Measurements from ENCODE around the gene HNF1A.

HNF1A gene

GRCh38 chr12:120932058-120932457 is 46.3 kb upstream of the HNF1A start:
- no peak overlapping the region for H2BK15ac ChIP-seq (ENCODE audit: low read length)
- no peak overlapping the region for H3K23ac ChIP-seq (ENCODE audit: low read depth, low read length, poor library complexity)
- H2AFZ ChIP-seq (ENCODE audit: low read length), result no peak overlapping the region
- no peaks in the 10 kb centered on the region for H3K36me3 ChIP-seq (replicated peaks in 1 of 2; ENCODE audit: control insufficient read depth in 2 of 2, insufficient read depth in 2 of 2, low read length in 2 of 2)
- H3K9me3 ChIP-seq (replicated peaks in 1 of 2; ENCODE audit: control insufficient read depth in 2 of 2, insufficient read depth in 1 of 2, low read depth in 1 of 2, low read length in 2 of 2), result no peaks in the 10 kb centered on the region
- H3K4me1 ChIP-seq (ENCODE audit: control insufficient read depth in 2 of 2, insufficient read depth in 1 of 2, low read depth in 1 of 2, low read length in 2 of 2), result peaks cover under 1 to 1% of the 10 kb centered on the region in 2 donors
- no peak overlapping the region for H3K4ac ChIP-seq (ENCODE audit: low read length)
- H3K27ac ChIP-seq (replicated peaks; ENCODE audit: low read length), result no peak overlapping the region
- H3K9ac ChIP-seq (ENCODE audit: low read depth, low read length, poor library complexity), result no peak overlapping the region
- no peak for DNase-seq (ENCODE audit: low spot score)
- H3K27me3 ChIP-seq (ENCODE audit: control insufficient read depth in 3 of 3, insufficient read depth in 3 of 3, low read depth in 1 of 3, low read length in 3 of 3), result peaks cover 0 to 1% (median 0%) of the 10 kb centered on the region in 3 experiments
- no peak overlapping the region for H3K4me2 ChIP-seq (ENCODE audit: insufficient read depth, low read length, poor library complexity, severe bottlenecking)
- H2BK5ac ChIP-seq (ENCODE audit: low read length), result no peak overlapping the region
- H2AK5ac ChIP-seq (ENCODE audit: low read depth, low read length), result no peak overlapping the region
- no CpG with 5 or more reads among the region's 7 CpGs for WGBS, 2 donors (ENCODE audit: extremely low coverage in 2 of 2, insufficient read length in 2 of 2, insufficient replicate concordance in 1 of 2)
- no peak overlapping the region for H3K14ac ChIP-seq (ENCODE audit: low read length)
- no peak overlapping the region for H3K4me3 ChIP-seq (ENCODE audit: low read length in 2 of 2)
- no peak overlapping the region for H2BK12ac ChIP-seq (ENCODE audit: low read length)
- H4K8ac ChIP-seq (ENCODE audit: low read depth, low read length), result no peak overlapping the region
- H3K79me1 ChIP-seq (ENCODE audit: low read depth, low read length), result peaks cover 2% of the 10 kb centered on the region
- H3K18ac ChIP-seq (ENCODE audit: low read length), result no peak overlapping the region
- no peak overlapping the region for H2BK120ac ChIP-seq (ENCODE audit: low read depth, low read length)
- H4K91ac ChIP-seq (ENCODE audit: low read depth, low read length, poor library complexity), result no peak overlapping the region

- WGBS, 2 donors (ENCODE audit: extremely low coverage in 2 of 2, insufficient read length in 2 of 2, insufficient replicate concordance in 1 of 2), result no CpG with 5 or more reads among the region's 9 CpGs
Measured at GRCh38 chr12:120932956-120933526, 45.3 kb upstream of the HNF1A start.

GRCh38 chr12:120933786-120934185 is 44.6 kb upstream of the HNF1A start:
- Histone ChIP-seq H3K14ac (ENCODE audit: low read length) (no peak overlapping the region), H2AK5ac (ENCODE audit: low read depth, low read length) (no peak overlapping the region), H3K23ac (ENCODE audit: low read depth, low read length, poor library complexity) (no peak overlapping the region), H2BK120ac (ENCODE audit: low read depth, low read length) (no peak overlapping the region), H3K79me1 (ENCODE audit: low read depth, low read length) (peaks cover 2% of the 10 kb centered on the region), H3K4me1 (ENCODE audit: control insufficient read depth in 2 of 2, insufficient read depth in 1 of 2, low read depth in 1 of 2, low read length in 2 of 2) (peaks cover 0 to 2% of the 10 kb centered on the region in 2 donors), H2AFZ (ENCODE audit: low read length) (no peak overlapping the region), H2BK12ac (ENCODE audit: low read length) (no peak overlapping the region), H4K8ac (ENCODE audit: low read depth, low read length) (no peak overlapping the region), H3K18ac (ENCODE audit: low read length) (no peak overlapping the region), H3K4ac (ENCODE audit: low read length) (no peak overlapping the region), H3K4me3 (ENCODE audit: low read length in 2 of 2) (no peak overlapping the region), H2BK5ac (ENCODE audit: low read length) (no peak overlapping the region), H3K9me3 (replicated peaks in 1 of 2; ENCODE audit: control insufficient read depth in 2 of 2, insufficient read depth in 1 of 2, low read depth in 1 of 2, low read length in 2 of 2) (no peaks in the 10 kb centered on the region), H2BK15ac (ENCODE audit: low read length) (no peak overlapping the region), H4K91ac (ENCODE audit: low read depth, low read length, poor library complexity) (no peak overlapping the region), H3K36me3 (replicated peaks in 1 of 2; ENCODE audit: control insufficient read depth in 2 of 2, insufficient read depth in 2 of 2, low read length in 2 of 2) (no peaks in the 10 kb centered on the region), H3K27me3 (ENCODE audit: control insufficient read depth in 3 of 3, insufficient read depth in 3 of 3, low read depth in 1 of 3, low read length in 3 of 3) (peaks cover 0 to 1% (median 0%) of the 10 kb centered on the region in 3 experiments), H3K4me2 (ENCODE audit: insufficient read depth, low read length, poor library complexity, severe bottlenecking) (no peak overlapping the region), H3K9ac (ENCODE audit: low read depth, low read length, poor library complexity) (no peak overlapping the region), H3K27ac (replicated peaks; ENCODE audit: low read length) (no peak overlapping the region)
- no CpG with 5 or more reads among the region's 6 CpGs for WGBS, 2 donors (ENCODE audit: extremely low coverage in 2 of 2, insufficient read length in 2 of 2, insufficient replicate concordance in 1 of 2)
- no peak for DNase-seq (ENCODE audit: low spot score)

More at GRCh38 chr12:120932956-120933526, 45.3 kb upstream of the HNF1A start:
- H2AFZ ChIP-seq (ENCODE audit: low read length), result no peak overlapping the region
- H3K4ac ChIP-seq (ENCODE audit: low read length), result no peak overlapping the region
- H4K8ac ChIP-seq (ENCODE audit: low read depth, low read length), result no peak overlapping the region
- no peak overlapping the region for H4K91ac ChIP-seq (ENCODE audit: low read depth, low read length, poor library complexity)
- no peak overlapping the region for H3K14ac ChIP-seq (ENCODE audit: low read length)
- no peak overlapping the region for H2BK120ac ChIP-seq (ENCODE audit: low read depth, low read length)
- H2AK5ac ChIP-seq (ENCODE audit: low read depth, low read length), result no peak overlapping the region
- H3K27me3 ChIP-seq (ENCODE audit: control insufficient read depth in 3 of 3, insufficient read depth in 3 of 3, low read depth in 1 of 3, low read length in 3 of 3), result peaks cover 0 to 1% (median 0%) of the 10 kb centered on the region in 3 experiments
- H3K79me1 ChIP-seq (ENCODE audit: low read depth, low read length), result peaks cover 2% of the 10 kb centered on the region
- peaks cover 1 to 2% of the 10 kb centered on the region in 2 donors for H3K4me1 ChIP-seq (ENCODE audit: control insufficient read depth in 2 of 2, insufficient read depth in 1 of 2, low read depth in 1 of 2, low read length in 2 of 2)
- H3K9ac ChIP-seq (ENCODE audit: low read depth, low read length, poor library complexity), result no peak overlapping the region
- no peak overlapping the region for H2BK5ac ChIP-seq (ENCODE audit: low read length)
- no peaks in the 10 kb centered on the region for H3K36me3 ChIP-seq (replicated peaks in 1 of 2; ENCODE audit: control insufficient read depth in 2 of 2, insufficient read depth in 2 of 2, low read length in 2 of 2)
- H3K9me3 ChIP-seq (replicated peaks in 1 of 2; ENCODE audit: control insufficient read depth in 2 of 2, insufficient read depth in 1 of 2, low read depth in 1 of 2, low read length in 2 of 2), result no peaks in the 10 kb centered on the region
- no peak overlapping the region for H3K4me3 ChIP-seq (ENCODE audit: low read length in 2 of 2)
- no peak overlapping the region for H3K27ac ChIP-seq (replicated peaks; ENCODE audit: low read length)
- H3K4me2 ChIP-seq (ENCODE audit: insufficient read depth, low read length, poor library complexity, severe bottlenecking), result no peak overlapping the region
- no peak overlapping the region for H3K23ac ChIP-seq (ENCODE audit: low read depth, low read length, poor library complexity)
- H3K18ac ChIP-seq (ENCODE audit: low read length), result no peak overlapping the region
- no peak overlapping the region for H2BK15ac ChIP-seq (ENCODE audit: low read length)
- no peak for DNase-seq (ENCODE audit: low spot score)
- H2BK12ac ChIP-seq (ENCODE audit: low read length), result no peak overlapping the region

DNA sequence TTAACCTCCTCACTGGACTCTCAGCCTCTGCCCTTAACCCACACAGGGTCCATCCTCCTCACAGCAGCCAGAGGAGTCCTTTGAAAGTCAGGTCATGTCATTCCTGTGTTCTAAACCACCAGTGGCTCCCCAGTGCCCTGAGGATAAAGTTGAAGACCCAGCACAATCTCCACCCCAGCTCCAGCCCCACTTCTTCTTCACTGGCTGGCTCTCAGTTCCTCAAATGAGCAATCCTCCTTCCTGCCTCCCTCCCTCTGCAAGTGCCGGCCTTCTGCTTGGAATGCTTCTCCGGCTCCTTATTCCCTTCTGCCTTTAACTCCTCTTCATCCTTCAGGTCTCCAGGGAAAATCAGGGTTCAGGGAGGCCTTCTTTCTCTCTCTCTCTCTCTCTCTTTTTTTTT is 42.1 kb upstream of the HNF1A start:
- H3K79me1 ChIP-seq (ENCODE audit: low read depth, low read length), result no peaks in the 10 kb centered on the region
- peaks cover 0 to 2% of the 10 kb centered on the region in 2 donors for H3K4me1 ChIP-seq (ENCODE audit: control insufficient read depth in 2 of 2, insufficient read depth in 1 of 2, low read depth in 1 of 2, low read length in 2 of 2)
- no peak for DNase-seq (ENCODE audit: low spot score)
- no peak overlapping the region for H3K4me3 ChIP-seq (ENCODE audit: low read length in 2 of 2)
- H3K9ac ChIP-seq (ENCODE audit: low read depth, low read length, poor library complexity), result no peak overlapping the region
- no peak overlapping the region for H2BK15ac ChIP-seq (ENCODE audit: low read length)
- no peak overlapping the region for H3K23ac ChIP-seq (ENCODE audit: low read depth, low read length, poor library complexity)
- no peak overlapping the region for H2BK120ac ChIP-seq (ENCODE audit: low read depth, low read length)
- no peak overlapping the region for H3K18ac ChIP-seq (ENCODE audit: low read length)
- H3K4ac ChIP-seq (ENCODE audit: low read length), result no peak overlapping the region
- no peak overlapping the region for H3K14ac ChIP-seq (ENCODE audit: low read length)
- no peak overlapping the region for H3K4me2 ChIP-seq (ENCODE audit: insufficient read depth, low read length, poor library complexity, severe bottlenecking)
- H3K36me3 ChIP-seq (replicated peaks in 1 of 2; ENCODE audit: control insufficient read depth in 2 of 2, insufficient read depth in 2 of 2, low read length in 2 of 2), result no peaks in the 10 kb centered on the region
- no peak overlapping the region for H2BK5ac ChIP-seq (ENCODE audit: low read length)
- H3K27ac ChIP-seq (replicated peaks; ENCODE audit: low read length), result no peak overlapping the region
- no peak overlapping the region for H2AK5ac ChIP-seq (ENCODE audit: low read depth, low read length)
- no peak overlapping the region for H2AFZ ChIP-seq (ENCODE audit: low read length)
- H4K8ac ChIP-seq (ENCODE audit: low read depth, low read length), result no peak overlapping the region
- no peaks in the 10 kb centered on the region for H3K9me3 ChIP-seq (replicated peaks in 1 of 2; ENCODE audit: control insufficient read depth in 2 of 2, insufficient read depth in 1 of 2, low read depth in 1 of 2, low read length in 2 of 2)
- no CpG with 5 or more reads among the region's 2 CpGs for WGBS, 2 donors (ENCODE audit: extremely low coverage in 2 of 2, insufficient read length in 2 of 2, insufficient replicate concordance in 1 of 2)
- H2BK12ac ChIP-seq (ENCODE audit: low read length), result no peak overlapping the region
- H4K91ac ChIP-seq (ENCODE audit: low read depth, low read length, poor library complexity), result no peak overlapping the region
- peaks cover 0 to 1% (median 0%) of the 10 kb centered on the region in 3 experiments for H3K27me3 ChIP-seq (ENCODE audit: control insufficient read depth in 3 of 3, insufficient read depth in 3 of 3, low read depth in 1 of 3, low read length in 3 of 3)
